ENCODE data around the gene ZNF561. TPM values are rescaled to one million over a fixed set of nuclear protein-coding genes. Genes with fewer than 3 reads are reported as not detected.
"Not testable (repeated sequence)": the region's sequence is repeated elsewhere in the genome, so short reads cannot be mapped to it uniquely, and the experiment has no call there.

ZNF561 gene
- total and polyA plus RNA-seq, 2 donors = 26.5 to 32.4 TPM

- no peaks in the 10 kb centered on the region for H3K27me3 ChIP-seq (ENCODE audit: control insufficient read depth in 2 of 2, insufficient read depth in 1 of 2, low read length in 1 of 2)
- no peak overlapping the region for H3K4me3 ChIP-seq (ENCODE audit: low read length in 2 of 2)
- peaks cover 23 to 29% of the 10 kb centered on the region in 2 donors for H3K9me3 ChIP-seq (ENCODE audit: control insufficient read depth in 2 of 2, insufficient read depth in 1 of 2, low read length in 1 of 2)
- DNase-seq (ENCODE audit: low read depth in 6 of 9, low spot score in 9 of 9) = no peak
- H3K36me3 ChIP-seq (ENCODE audit: control insufficient read depth in 2 of 2, insufficient read depth in 2 of 2, low read length in 1 of 2) = peaks cover 45 to 47% of the 10 kb centered on the region in 2 donors
- H3K4me1 ChIP-seq (ENCODE audit: control insufficient read depth in 2 of 2, insufficient read depth in 2 of 2, low read length in 2 of 2) = no peaks in the 10 kb centered on the region
- WGBS = 96% methylated on average over 5 of the region's 5 CpGs
- H3K27ac ChIP-seq (ENCODE audit: low read depth in 1 of 2, low read length in 1 of 2) = no peak overlapping the region
Measured at GRCh38 chr19:9608912-9609311, 12.1 kb downstream of the ZNF561 start.

- H3K27ac ChIP-seq (ENCODE audit: low read depth in 1 of 2, low read length in 1 of 2) = no peak overlapping the region
- no peak for DNase-seq (ENCODE audit: low read depth in 6 of 9, low spot score in 9 of 9)
- WGBS = 89% methylated on average over 3 of the region's 3 CpGs
- peaks cover 0 to 21% of the 10 kb centered on the region in 2 donors for H3K9me3 ChIP-seq (ENCODE audit: control insufficient read depth in 2 of 2, insufficient read depth in 1 of 2, low read length in 1 of 2)
- no peaks in the 10 kb centered on the region for H3K4me1 ChIP-seq (ENCODE audit: control insufficient read depth in 2 of 2, insufficient read depth in 2 of 2, low read length in 2 of 2)
- no peak overlapping the region for H3K4me3 ChIP-seq (ENCODE audit: low read length in 2 of 2)
- no peaks in the 10 kb centered on the region for H3K36me3 ChIP-seq (ENCODE audit: control insufficient read depth in 2 of 2, insufficient read depth in 2 of 2, low read length in 1 of 2)
- H3K27me3 ChIP-seq (ENCODE audit: control insufficient read depth in 2 of 2, insufficient read depth in 1 of 2, low read length in 1 of 2) = no peaks in the 10 kb centered on the region
Measured at GRCh38 chr19:9597027-9597426, 24.0 kb downstream of the ZNF561 start.

- H3K36me3 ChIP-seq (ENCODE audit: control insufficient read depth in 2 of 2, insufficient read depth in 2 of 2, low read length in 1 of 2) = no peaks in the 10 kb centered on the region
- no peak overlapping the region for H3K27ac ChIP-seq (ENCODE audit: low read depth in 1 of 2, low read length in 1 of 2)
- H3K9me3 ChIP-seq (ENCODE audit: control insufficient read depth in 2 of 2, insufficient read depth in 1 of 2, low read length in 1 of 2) = peaks cover 0 to 6% of the 10 kb centered on the region in 2 donors
- H3K27me3 ChIP-seq (ENCODE audit: control insufficient read depth in 2 of 2, insufficient read depth in 1 of 2, low read length in 1 of 2) = peaks cover 2 to 5% of the 10 kb centered on the region in 2 donors
- peak; percentile 26 to 86 (median 62) for DNase-seq (ENCODE audit: low read depth in 6 of 9, low spot score in 9 of 9)
- no peak overlapping the region for H3K4me3 ChIP-seq (ENCODE audit: low read length in 2 of 2)
- peaks cover 0 to 5% of the 10 kb centered on the region in 2 donors for H3K4me1 ChIP-seq (ENCODE audit: control insufficient read depth in 2 of 2, insufficient read depth in 2 of 2, low read length in 2 of 2)
- WGBS = 17% methylated on average over 7 of the region's 7 CpGs
Measured at GRCh38 chr19:9586764-9587163, 34.3 kb downstream of the ZNF561 start.

- Histone ChIP-seq H3K27me3 (ENCODE audit: control insufficient read depth in 2 of 2, insufficient read depth in 1 of 2, low read length in 1 of 2) (no peaks in the 10 kb centered on the region), H3K4me3 (ENCODE audit: low read length in 2 of 2) (peak within 1 kb of the TSS; percentile 97 to 100), H3K9me3 (ENCODE audit: control insufficient read depth in 2 of 2, insufficient read depth in 1 of 2, low read length in 1 of 2) (peaks cover 0 to 21% of the 10 kb centered on the region in 2 donors), H3K4me1 (ENCODE audit: control insufficient read depth in 2 of 2, insufficient read depth in 2 of 2, low read length in 2 of 2) (peaks cover 0 to 5% of the 10 kb centered on the region in 2 donors), H3K36me3 (ENCODE audit: control insufficient read depth in 2 of 2, insufficient read depth in 2 of 2, low read length in 1 of 2) (peaks cover 1 to 7% of the 10 kb centered on the region in 2 donors), H3K27ac (ENCODE audit: low read depth in 1 of 2, low read length in 1 of 2) (peak within 1 kb of the TSS; percentile 89 to 96)
- peak; percentile 64 to 89 (median 75) for DNase-seq (ENCODE audit: low read depth in 6 of 9, low spot score in 9 of 9)
- under 1% methylated on average over 51 of the region's 51 CpGs for WGBS
Measured at GRCh38 chr19:9584073-9584833, 36.8 kb downstream of the ZNF561 start, which contains the start of gene ZNF121. TSS of gene ZNF121 (minus strand) at chr19:9584504. CDS start at chr19:9568097, 16,407 bp downstream.

- WGBS = 92% methylated on average over 13 of the region's 13 CpGs
Measured at GRCh38 chr19:9582081-9582725, 38.8 kb downstream of the ZNF561 start.

GRCh38 chr19:9580728-9581127 is 40.3 kb downstream of the ZNF561 start:
- Histone ChIP-seq H3K4me1 (ENCODE audit: control insufficient read depth in 2 of 2, insufficient read depth in 2 of 2, low read length in 2 of 2) (peaks cover 0 to 5% of the 10 kb centered on the region in 2 donors), H3K27ac (ENCODE audit: low read depth in 1 of 2, low read length in 1 of 2) (no peak overlapping the region), H3K4me3 (ENCODE audit: low read length in 2 of 2) (no peak overlapping the region), H3K9me3 (ENCODE audit: control insufficient read depth in 2 of 2, insufficient read depth in 1 of 2, low read length in 1 of 2) (peaks cover 0 to 34% of the 10 kb centered on the region in 2 donors), H3K36me3 (ENCODE audit: control insufficient read depth in 2 of 2, insufficient read depth in 2 of 2, low read length in 1 of 2) (peaks cover 4 to 11% of the 10 kb centered on the region in 2 donors), H3K27me3 (ENCODE audit: control insufficient read depth in 2 of 2, insufficient read depth in 1 of 2, low read length in 1 of 2) (no peaks in the 10 kb centered on the region)
- DNase-seq (ENCODE audit: low read depth in 6 of 9, low spot score in 9 of 9) = no peak
- 95% methylated on average over 5 of the region's 5 CpGs for WGBS

More at GRCh38 chr19:9582081-9582725, 38.8 kb downstream of the ZNF561 start:
- not testable (repeated sequence) for H3K27ac ChIP-seq (ENCODE audit: low read depth in 1 of 2, low read length in 1 of 2); H3K27me3 ChIP-seq (ENCODE audit: control insufficient read depth in 2 of 2, insufficient read depth in 1 of 2, low read length in 1 of 2); H3K4me1 ChIP-seq (ENCODE audit: control insufficient read depth in 2 of 2, insufficient read depth in 2 of 2, low read length in 2 of 2); DNase-seq (ENCODE audit: low read depth in 6 of 9, low spot score in 9 of 9); H3K4me3 ChIP-seq (ENCODE audit: low read length in 2 of 2)
- H3K9me3 ChIP-seq (ENCODE audit: control insufficient read depth in 2 of 2, insufficient read depth in 1 of 2, low read length in 1 of 2) = peaks cover 0 to 30% of the 10 kb centered on the region in 2 donors
- peaks cover 4 to 11% of the 10 kb centered on the region in 2 donors for H3K36me3 ChIP-seq (ENCODE audit: control insufficient read depth in 2 of 2, insufficient read depth in 2 of 2, low read length in 1 of 2)

- no peaks in the 10 kb centered on the region for H3K27me3 ChIP-seq (ENCODE audit: control insufficient read depth in 2 of 2, insufficient read depth in 1 of 2, low read length in 1 of 2)
- peaks cover 32 to 35% of the 10 kb centered on the region in 2 donors for H3K36me3 ChIP-seq (ENCODE audit: control insufficient read depth in 2 of 2, insufficient read depth in 2 of 2, low read length in 1 of 2)
- H3K4me3 ChIP-seq (ENCODE audit: low read length in 2 of 2) = no peak overlapping the region
- peaks cover 33 to 50% of the 10 kb centered on the region in 2 donors for H3K9me3 ChIP-seq (ENCODE audit: control insufficient read depth in 2 of 2, insufficient read depth in 1 of 2, low read length in 1 of 2)
- no peak overlapping the region for H3K27ac ChIP-seq (ENCODE audit: low read depth in 1 of 2, low read length in 1 of 2)
- WGBS = 98% methylated on average over 6 of the region's 6 CpGs
- H3K4me1 ChIP-seq (ENCODE audit: control insufficient read depth in 2 of 2, insufficient read depth in 2 of 2, low read length in 2 of 2) = no peaks in the 10 kb centered on the region
- DNase-seq (ENCODE audit: low read depth in 6 of 9, low spot score in 9 of 9) = no peak
Measured at GRCh38 chr19:9570255-9570654, 50.8 kb downstream of the ZNF561 start.

- Histone ChIP-seq H3K36me3 (ENCODE audit: control insufficient read depth in 2 of 2, insufficient read depth in 2 of 2, low read length in 1 of 2) (peaks cover 44 to 57% of the 10 kb centered on the region in 2 donors), H3K27ac (ENCODE audit: low read depth in 1 of 2, low read length in 1 of 2) (no peak overlapping the region), H3K4me3 (ENCODE audit: low read length in 2 of 2) (no peak overlapping the region), H3K27me3 (ENCODE audit: control insufficient read depth in 2 of 2, insufficient read depth in 1 of 2, low read length in 1 of 2) (no peaks in the 10 kb centered on the region), H3K9me3 (ENCODE audit: control insufficient read depth in 2 of 2, insufficient read depth in 1 of 2, low read length in 1 of 2) (peaks cover 28 to 41% of the 10 kb centered on the region in 2 donors), H3K4me1 (ENCODE audit: control insufficient read depth in 2 of 2, insufficient read depth in 2 of 2, low read length in 2 of 2) (no peaks in the 10 kb centered on the region)
- DNase-seq (ENCODE audit: low read depth in 6 of 9, low spot score in 9 of 9) = no peak
- WGBS = 100% methylated on average over 1 of the region's 1 CpG
Measured at GRCh38 chr19:9566729-9567128, 54.3 kb downstream of the ZNF561 start.

Measured in thymus (tissue), 11 donors.